NCI-H510A treated with DMSO at 0.1 percent for 48 hours (cell line): ENCODE measurements around the gene COL21A1.

ENCODE experiments used
- DNase-seq: peaks from one replicate; lab custom pipeline; 2025; lab: John Stamatoyannopoulos, UW

Gene COL21A1

DNA sequence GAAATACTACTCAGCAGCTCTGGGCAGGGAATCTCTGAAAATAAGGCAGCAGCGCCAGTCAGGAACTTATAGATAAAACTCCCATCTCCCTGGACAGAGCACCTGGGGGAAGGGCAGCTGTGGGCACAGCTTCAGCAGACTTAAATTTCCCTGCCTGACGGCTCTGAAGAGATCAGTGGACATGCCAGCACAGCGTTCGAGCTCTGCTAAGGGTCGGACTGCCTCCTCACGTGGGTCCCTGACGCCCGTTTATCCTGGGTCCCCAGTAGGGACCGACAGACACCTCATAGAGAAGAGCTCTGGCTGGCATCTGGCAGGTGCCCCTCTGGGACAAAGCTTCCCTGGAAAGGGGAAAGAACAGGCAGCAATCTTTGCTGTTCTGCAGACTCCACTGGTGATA is 59.0 kb downstream of the COL21A1 start:
- DNase-seq = no peak

DNA sequence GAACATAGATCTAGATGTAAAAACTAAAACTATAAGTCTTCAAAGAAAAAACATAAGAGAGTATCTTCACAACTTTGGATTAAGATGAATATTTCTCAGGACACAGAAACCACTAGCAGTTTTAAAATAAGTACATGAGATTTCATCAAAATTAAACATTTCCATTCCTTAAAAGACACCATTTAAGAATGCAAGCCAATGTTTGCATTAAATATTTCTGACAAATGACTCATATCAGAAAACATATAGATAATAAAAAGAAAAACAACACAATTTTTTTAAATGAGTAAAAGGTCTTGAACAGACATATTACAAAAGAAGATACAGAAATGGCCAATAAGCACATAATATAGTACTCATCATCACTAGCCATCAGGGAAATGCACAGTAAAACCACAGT is 59.7 kb downstream of the COL21A1 start:
- no peak for DNase-seq

DNA sequence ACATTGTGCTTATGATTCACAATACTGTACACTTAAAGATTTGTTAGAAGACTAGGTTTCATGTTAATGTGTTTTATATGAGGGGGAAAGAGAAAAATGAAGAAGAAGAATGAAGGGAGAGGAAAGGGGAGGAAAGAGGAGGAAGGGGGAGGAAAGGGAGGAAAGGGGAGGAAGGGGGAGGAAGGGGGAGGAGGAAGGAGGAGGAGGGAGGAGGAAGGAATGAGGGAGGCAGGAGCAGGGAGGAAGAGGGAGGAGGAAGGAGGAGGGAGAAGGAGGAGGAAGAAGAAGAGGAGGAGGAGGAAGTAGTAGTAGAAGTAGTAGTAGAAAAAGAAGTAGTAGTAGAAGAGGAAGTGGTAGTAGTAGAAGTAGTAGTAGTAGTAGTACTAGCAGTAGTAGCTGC is 70.6 kb downstream of the COL21A1 start:
- DNase-seq = no peak

DNA sequence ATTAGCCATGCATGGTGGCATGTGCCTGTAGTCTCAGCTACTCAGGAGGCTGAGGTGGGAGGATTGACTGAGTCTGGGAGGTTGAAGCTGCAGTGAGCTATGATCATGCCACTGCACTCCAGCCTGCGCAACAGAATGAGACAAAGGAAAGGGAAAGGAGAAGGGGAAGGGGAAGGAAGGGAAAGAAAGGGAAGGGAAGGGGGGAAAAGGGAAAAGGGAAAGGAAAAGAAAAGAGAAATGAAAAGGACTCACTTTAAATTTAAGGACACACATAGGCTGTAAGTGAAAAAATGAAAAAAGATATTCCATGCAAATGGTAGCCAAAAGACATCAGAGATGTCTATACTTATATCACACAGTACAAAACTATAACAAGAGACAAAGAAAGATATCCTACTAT is 74.2 kb downstream of the COL21A1 start:
- DNase-seq = no peak

DNA sequence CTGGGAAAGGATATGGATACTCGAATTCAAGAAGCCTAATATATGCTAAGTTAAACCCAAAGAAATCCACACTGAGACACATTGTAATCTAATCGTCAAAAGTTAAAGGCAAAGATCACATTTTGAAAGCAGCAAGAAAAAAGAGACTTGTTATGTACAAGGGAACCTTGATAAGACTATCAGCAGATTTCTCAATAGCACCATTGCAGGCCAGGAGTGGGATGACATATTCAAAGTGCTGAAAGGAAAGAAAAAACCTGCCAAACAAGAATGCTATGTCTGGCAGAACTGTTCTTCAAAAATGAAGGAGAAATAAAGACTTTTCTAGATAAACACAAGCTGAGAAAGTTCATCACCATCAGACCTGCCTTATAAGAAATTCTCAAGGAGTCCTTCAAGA is 75.2 kb downstream of the COL21A1 start:
- DNase-seq = no peak

DNA sequence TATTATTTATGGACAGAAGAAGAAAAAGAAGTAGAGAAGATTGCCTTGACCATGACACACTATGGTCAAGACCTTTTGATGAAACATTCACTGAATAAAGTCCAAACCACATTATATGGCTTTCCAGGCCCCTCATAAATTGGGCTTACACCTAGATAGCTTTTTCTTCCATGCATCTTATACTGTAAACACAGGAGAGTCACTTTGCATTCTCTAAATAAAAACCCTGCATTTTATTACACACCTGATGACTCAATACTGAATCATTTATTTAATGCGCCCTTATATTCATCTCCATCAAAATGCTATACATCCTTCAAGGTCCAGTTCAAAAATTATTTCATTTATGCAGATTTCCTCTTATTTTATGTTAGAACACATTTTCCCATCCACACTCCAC is 78.0 kb downstream of the COL21A1 start:
- DNase-seq = no peak

DNA sequence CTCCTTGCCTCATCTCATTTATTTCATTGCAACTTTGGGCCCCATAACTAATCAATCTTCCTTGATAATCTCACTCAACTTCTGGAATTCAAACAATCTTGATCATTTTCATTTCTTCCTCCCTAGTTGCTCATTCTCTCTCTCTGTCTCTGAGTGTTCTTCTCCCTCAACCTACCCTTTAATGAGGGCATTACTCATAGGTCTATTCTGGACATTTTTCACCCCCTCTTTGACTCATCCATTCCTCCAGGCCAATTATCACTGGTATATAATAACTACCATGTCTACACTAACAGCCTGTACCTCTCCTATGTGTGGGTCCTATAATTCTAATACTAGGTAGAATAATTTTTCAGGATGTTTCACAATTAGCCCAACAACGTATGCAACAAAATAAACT is 78.8 kb downstream of the COL21A1 start:
- DNase-seq = no peak

DNA sequence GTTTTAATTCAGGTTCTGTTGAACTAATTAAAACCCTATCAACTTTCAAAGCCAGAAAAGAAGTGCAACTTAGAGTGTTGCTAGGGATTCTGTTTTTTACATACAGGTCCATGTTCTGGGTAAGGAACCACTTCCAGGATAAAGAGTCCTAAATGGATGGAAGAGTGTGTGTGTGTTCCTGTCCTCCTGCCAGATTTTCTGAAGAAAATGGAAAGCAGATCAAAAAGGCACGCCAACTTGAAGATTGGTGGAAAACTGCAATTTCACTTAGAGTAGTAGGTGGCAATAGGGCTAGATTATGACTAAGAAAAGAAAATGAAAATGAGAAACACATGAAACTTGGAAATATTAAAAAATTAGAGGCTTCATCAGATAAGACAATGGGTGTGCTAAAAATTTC is 85.3 kb downstream of the COL21A1 start:
- no peak for DNase-seq

DNA sequence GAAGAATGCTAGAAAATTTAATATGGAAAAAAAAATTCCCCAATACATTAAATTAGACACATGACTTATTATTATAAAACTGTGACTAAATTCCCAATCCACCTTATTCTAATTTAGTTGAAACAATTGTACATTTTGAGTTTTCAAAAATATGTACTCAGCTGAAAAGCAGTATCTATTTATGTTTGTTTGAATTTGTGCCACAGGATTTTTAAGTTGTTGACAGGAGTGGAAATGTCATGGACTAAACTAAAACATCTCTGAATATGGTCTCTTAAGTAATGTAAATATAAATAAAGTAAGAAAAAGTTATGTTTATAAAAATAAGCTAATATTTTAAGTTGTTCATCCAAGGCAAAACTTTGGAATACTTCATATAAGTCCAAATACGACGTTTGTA is 86.9 kb downstream of the COL21A1 start:
- no peak for DNase-seq

DNA sequence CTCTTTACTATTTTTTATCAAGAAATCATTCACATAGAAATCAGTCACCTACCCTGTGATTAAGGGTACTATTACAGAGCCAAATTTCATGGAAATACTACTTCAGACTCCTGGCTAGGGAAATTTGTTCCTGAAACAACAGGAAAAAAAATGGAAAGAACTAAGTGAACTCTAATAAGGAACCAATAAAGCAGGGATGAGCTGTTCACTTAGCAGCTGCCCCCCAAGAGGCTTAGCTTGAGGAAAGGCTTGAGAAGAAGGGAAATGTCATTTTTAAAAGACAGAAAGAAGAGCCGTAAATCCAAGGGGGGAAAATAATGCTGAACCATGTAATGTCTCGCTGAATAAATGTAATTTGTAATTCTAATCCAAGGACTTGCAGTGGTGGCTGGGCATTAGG is 88.8 kb downstream of the COL21A1 start:
- DNase-seq = no peak

DNA sequence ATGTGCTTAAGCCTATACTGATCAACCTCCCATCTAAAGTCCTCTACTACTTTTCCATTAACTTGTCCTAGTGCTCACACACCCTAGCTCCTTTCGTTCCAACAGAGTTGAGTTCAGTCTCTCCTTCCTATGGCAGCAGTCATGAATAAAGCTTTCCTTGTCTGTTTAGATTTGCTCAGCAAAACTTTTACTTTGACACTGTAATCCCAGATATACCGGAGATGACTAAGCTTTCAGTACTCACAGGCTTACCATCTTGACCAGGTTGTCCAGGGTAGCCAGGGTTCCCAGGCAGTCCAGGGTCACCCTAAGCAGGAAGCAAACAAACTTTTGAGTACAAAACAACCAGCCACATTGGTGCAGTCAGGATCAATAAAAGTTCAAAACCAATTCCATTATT is 90.7 kb downstream of the COL21A1 start:
- no peak for DNase-seq

DNA sequence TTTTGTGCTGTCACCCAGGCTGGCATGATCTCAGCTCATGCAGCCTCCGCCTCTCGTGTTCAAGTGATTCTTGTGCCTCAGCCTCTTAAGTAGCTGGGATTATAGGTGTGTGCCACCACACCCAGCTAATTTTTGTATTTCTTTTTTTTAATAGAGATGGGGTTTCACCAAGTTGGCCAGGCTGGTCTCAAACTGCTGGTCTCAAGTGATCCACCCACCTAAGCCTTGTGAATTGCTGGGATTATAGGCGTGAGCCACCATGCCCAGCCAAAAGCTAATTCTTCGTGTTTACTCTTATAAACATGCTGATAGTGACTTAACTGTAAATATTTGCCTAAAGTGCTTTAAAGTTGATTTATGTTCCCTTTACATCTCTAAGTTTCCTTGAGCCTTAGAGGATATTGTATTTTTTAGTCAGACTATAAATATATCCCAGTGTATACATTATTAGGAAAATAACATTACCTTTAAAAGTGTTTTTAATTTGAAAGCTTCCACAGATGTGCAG is 91.7 kb downstream of the COL21A1 start:
- DNase-seq = no peak

DNA sequence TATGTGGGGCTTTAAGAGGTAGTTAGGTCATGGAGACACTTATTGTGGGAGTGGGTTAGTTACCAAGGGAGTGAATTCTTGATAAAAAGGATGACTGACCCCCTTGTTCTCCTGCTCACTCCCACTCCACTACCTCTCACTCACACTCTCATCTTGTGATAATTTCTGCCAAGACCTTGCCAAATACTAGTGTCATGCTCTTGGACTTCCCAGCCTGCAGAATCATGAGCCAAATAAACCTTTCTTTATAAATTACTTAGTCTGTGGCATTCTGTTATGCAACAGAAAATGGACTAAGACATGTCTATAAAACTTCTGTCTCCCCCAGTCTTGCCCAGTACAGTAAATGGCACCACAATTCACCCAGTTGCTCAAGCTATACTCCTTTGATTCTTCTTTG is 93.3 kb downstream of the COL21A1 start:
- no peak for DNase-seq

DNA sequence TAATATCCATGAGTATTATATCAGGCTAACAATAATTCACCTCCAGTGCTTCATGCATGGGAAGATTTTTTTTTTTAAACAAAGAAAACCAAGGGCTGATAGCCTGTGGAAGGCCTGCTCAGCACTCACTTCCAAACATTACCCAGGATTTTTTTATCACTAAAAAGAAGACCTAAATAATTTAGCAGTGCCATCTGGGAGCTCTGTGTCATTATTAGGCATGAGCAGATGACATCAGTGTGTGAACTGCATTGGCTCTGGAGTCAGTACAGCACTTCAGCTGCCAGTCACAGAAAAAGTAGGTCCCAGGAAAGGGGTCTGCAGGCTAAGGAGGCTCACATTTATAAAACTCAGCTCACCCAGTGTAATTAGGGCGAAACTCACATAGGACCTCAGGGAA is 94.8 kb downstream of the COL21A1 start:
- no peak for DNase-seq

DNA sequence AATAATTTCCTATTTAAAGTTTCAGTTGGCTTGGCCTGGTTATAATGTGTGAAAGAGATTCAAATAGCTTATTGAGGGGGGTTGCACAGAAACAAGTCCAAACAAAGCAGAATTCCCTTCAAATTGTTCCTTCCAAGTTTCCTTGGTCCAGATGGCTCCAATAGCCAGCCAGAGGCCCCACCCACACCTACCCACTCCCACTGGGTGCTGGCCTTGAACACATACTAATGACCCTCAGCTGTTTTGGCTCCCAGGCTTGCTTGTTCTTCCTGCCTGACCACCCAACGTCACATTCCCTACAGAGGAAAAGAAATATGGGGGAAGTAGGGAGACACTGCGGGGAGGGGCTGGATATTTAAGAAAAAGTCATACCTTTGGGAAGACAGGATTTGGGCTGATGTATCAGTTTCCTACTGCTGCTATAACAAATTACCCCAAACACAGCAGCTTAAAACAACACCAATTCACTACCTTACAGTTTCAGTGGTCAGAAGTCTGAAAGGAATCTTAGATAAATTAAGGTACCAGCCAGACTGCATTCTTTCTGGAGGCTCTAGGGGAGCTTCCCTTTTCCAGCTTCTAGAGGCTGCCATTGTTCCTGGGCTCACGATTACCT is 95.7 kb downstream of the COL21A1 start:
- no peak for DNase-seq

DNA sequence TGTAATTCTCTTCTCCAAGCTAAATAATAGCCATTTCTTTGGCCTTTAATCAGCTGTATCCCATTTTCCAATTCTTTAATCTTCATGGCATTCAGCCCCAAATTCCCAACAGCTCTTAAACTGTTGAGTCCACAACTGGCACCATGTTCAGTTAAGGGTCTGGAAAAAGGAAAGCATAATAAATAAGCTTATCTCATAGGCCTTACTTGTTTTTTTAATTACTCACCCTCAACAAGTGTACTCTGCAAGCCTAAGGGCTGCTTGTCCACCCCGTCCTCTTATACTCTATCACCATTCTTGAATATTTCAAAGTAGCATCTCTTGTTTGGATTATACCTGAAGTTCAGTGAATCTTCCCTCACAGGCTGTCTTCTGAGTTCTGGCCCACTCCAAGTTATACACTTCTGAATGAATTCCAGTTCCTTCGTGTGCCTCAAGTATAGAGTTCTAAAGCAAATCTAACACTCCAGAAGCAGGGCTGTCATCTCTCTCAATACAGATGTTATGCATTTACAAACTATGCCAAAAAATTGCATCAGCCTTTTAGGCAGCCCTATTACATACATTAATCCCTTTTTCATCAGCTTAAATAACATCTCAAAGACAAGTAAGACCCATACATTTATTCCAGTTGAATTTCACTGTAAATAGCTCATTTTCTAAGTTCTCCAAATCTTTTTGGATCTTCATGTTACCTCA is 98.7 kb downstream of the COL21A1 start:
- DNase-seq = no peak

DNA sequence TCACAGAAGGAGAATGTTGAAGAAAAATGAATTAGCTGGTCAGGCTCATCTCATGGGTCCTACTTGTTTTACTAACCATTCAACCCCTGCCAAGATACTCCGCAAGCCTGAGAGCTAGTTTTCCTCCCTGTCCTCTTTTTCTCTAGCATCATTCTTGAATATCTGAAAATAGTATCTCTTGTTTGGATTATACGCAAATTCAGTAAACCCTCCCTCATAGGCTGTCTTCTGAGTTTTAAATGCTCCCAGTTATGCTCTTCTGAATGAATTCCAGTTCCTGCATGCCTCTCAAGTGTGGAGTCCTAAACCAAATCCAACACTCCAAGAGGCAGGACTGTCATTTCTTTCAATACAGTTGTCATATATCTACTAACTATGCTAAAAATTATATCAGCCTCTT is 99.6 kb downstream of the COL21A1 start:
- no peak for DNase-seq

DNA sequence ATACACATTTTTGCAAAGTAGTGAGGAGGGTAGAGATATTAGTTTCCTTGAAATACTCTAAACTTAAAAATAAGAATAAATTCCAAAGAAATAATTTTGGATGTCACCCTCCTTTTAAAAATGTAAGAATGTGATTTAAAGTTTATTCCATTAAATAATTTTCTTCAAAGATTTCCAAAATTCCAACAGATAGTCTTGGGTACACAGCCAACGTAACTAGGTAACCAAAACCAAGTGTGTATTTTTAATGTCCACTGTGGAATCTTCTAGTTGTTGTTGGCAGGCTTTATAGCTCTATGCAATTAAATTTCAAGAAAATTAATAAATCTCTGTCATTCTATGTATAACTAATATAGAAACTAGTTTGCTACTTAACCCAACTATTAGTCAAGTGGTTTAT is 101.3 kb downstream of the COL21A1 start:
- no peak for DNase-seq

DNA sequence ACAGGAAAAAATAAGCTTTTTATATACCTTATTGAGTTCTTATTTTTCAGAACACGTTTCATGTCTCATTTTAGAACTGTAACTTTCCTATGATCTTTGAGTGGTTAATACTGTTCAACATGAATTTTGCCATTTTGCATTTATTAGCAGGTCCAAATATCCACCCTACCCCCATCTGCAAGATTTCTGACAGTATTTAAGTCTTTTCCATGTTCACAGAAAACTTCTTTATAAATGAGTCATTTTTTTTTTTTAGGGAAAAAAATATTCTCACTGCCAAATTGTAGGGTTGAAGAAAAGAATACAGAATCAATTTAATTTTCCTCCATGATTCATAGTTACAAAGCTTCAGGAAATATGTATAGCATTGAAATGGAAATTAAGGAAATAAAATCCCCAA is 101.8 kb downstream of the COL21A1 start:
- no peak for DNase-seq

DNA sequence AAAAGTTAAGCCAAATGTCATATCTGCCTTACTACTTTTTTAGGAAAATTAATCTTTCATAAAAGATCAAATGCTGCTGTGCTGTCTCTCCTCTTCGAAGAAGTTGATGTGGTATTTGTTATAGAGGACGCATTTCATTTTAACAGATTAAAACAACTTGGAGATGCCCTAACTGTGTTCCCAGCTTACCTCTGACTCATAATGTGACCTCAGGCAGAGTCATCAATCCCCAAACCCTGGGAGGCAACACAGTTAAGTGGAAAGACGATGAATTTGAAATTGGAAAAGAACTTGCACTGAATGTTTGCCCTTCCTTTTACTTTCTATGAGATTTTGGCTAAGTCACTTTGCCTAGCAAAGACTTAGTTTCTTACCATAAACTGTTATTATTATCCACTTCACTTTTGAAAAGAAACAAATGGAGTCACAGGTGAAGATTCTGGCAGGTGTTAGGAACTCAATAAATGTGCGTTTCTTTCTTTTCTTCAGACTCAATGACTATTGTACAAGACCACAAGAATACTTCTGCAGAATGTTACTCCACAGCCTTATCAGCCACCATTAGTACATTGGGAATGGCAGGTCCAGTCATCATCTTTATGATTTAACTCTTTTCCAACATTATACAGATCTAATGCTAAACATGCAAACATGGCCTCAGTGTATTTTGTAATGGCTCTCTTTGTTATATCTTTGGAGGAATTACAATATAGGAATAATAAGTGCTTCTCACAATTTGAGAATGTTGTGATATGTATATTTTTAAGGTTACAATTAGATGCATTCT is 102.6 kb downstream of the COL21A1 start:
- no peak for DNase-seq

DNA sequence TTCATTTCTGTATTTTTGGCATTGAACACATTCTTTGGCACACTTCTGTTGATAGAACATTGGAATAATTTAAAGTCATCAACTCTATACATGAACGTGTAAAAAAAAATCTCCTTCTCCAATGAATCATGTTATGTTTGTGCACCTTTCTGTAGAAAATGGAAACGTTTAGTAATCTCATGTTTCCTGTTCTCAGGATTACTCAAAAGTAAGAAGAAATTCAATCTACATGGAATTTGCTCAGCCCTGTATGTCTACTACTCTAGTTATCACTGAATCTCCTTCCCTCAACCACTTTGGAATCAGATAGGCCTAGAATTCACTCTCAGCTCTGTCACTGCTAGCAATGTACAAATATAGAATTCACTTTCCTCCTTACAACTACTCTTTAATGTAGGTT is 103.6 kb downstream of the COL21A1 start:
- no peak for DNase-seq

DNA sequence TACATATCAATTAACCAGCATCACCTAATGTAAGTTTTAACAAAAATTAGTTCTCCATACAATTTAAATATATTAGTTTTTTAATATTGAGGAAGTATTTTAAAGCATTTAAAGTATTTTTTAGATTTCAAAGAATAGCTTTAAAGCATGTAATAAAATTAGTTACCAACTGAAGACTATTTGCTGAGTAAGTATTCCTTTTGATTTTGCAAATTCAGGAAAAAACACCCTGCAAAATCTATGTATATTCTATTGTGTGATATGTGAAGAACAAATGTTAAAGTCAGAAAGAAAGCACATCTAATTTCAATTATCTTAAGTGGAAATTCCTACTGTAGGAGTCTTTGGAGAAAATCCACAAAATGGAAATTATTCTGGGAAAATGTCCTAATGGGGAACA is 107.3 kb downstream of the COL21A1 start:
- no peak for DNase-seq

DNA sequence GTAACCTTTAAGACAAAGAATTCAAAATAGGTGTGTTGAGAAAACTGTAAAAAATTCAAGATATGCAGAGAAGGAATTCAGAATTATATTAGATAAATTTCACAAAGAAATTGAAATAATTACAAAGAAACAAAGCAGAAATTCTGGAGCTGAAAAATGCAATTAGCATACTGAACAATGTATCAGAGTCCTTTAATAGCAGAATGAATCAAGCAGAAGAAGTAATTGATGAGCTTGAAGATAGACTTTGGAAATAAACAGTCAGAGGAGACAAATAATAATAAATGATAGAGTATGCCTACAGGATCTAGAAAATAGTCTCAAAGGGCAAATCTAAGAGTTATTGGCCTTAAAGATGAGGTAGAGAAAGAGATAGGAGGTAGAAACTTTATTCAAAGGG is 131.7 kb downstream of the COL21A1 start:
- no peak for DNase-seq
